ENCODE data around the gene MEG3. TPM values are rescaled to one million over a fixed set of nuclear protein-coding genes. Genes with fewer than 3 reads are reported as not detected.

MEG3 gene
- total and polyA plus RNA-seq, 2 experiments from 2014 or later: not detected

DNA sequence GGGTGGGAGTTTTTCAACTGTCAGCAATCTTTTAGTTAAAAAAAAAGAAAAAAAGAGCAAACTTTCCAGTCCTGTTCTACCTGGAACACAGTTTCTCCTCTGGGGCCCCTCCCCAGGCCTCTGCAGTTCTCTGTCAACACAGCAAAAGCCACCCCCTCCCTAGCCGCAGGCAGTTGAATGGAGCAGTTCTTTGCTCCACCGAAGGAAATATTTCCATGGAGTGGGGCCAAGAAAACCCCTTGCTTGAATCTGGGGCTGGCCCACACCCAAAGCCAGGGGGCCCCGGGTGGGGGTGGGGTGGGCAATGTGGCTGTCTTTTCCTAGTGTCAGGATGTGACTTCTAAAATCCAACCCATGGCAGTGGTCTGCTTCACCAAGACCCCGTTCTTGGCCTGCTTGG lies 5.0 kb upstream of the MEG3 start (continued):
- no peak for TF ChIP-seq STAT1 (IDR thresholded peaks at IDR 0.05; ENCODE audit: unreplicated experiment)
- TF ChIP-seq, protein P1, sequence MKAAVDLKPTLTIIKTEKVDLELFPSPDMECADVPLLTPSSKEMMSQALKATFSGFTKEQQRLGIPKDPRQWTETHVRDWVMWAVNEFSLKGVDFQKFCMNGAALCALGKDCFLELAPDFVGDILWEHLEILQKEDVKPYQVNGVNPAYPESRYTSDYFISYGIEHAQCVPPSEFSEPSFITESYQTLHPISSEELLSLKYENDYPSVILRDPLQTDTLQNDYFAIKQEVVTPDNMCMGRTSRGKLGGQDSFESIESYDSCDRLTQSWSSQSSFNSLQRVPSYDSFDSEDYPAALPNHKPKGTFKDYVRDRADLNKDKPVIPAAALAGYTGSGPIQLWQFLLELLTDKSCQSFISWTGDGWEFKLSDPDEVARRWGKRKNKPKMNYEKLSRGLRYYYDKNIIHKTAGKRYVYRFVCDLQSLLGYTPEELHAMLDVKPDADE (IDR thresholded peaks at IDR 0.05): no peak
- no peak for TF ChIP-seq EZH2 (IDR thresholded peaks at IDR 0.05; ENCODE audit: low read depth, unreplicated experiment)

DNA sequence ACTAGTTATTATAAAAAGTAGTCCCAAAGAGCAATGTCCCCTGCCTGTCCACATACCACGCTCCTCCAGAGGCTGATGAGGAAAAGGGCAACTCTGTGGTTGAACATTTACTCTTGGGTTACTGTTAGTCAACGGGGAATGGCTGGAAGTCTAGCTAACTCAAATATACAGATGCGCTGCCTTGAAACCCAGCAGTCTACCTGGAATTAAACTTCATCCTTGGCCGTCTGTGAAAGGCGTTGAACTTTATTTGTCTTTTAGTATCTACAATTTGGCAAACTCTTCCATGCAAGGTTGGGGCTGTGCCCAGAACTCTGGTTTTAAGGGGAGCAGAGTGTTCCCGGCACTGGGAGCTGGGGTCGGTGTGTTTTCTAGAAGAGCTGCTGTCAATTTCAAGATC lies 3.9 kb upstream of the MEG3 start:
- H3K4me3 Mint-ChIP-seq: no peak overlapping the region
- Histone ChIP-seq H4K20me1 (replicated peaks; ENCODE audit: insufficient read depth) (no peaks in the 10 kb centered on the region), H3K27me3 (ENCODE audit: insufficient read depth) (no peaks in the 10 kb centered on the region), H3K4me3 (no peak overlapping the region), H3K27ac (ENCODE audit: low read depth) (no peak overlapping the region), H3K9me2 (ENCODE audit: insufficient read depth) (no peaks in the 10 kb centered on the region), H3K4me1 (ENCODE audit: insufficient read depth) (no peaks in the 10 kb centered on the region), H2AFZ (no peak overlapping the region), H3K36me3 (ENCODE audit: insufficient read depth) (no peaks in the 10 kb centered on the region), H3K4me2 (no peak overlapping the region), H3F3A (replicated peaks; ENCODE audit: low read depth) (no peaks in the 10 kb centered on the region), H3K79me2 (replicated peaks; ENCODE audit: insufficient read depth) (no peaks in the 10 kb centered on the region)
- no peak for DNase-seq (ENCODE audit: low spot score)
- peaks cover 12% of the 10 kb centered on the region for H3K36me3 Mint-ChIP-seq (ENCODE audit: low read depth)
- peaks cover 17% of the 10 kb centered on the region for H3K9me3 Mint-ChIP-seq
- no peak for ATAC-seq
- H3K27me3 Mint-ChIP-seq (ENCODE audit: insufficient read depth, low read depth, poor library complexity): peaks cover 8% of the 10 kb centered on the region
- peaks cover 6% of the 10 kb centered on the region; the same call in 2 of the 3 replicates for H3K4me1 Mint-ChIP-seq
- H3K27ac Mint-ChIP-seq: no peak overlapping the region
- TF ChIP-seq EZH2 (IDR thresholded peaks at IDR 0.05; ENCODE audit: low read depth, unreplicated experiment) (no peak), CREB1 (CRISPR knock-in tag; IDR thresholded peaks at IDR 0.05; ENCODE audit: low read depth) (no peak), JUNB (IDR thresholded peaks at IDR 0.05; ENCODE audit: unreplicated experiment) (no peak), ZNF331 (CRISPR knock-in tag; IDR thresholded peaks at IDR 0.05; ENCODE audit: low read depth) (no peak), ZNF114 (CRISPR knock-in tag; IDR thresholded peaks at IDR 0.05) (no peak), POLR2AphosphoS5 (IDR thresholded peaks at IDR 0.05; ENCODE audit: low read depth) (no peak), EZH2phosphoT487 (IDR thresholded peaks at IDR 0.05; ENCODE audit: unreplicated experiment) (no peak), NANOG (IDR thresholded peaks at IDR 0.05; ENCODE audit: borderline replicate concordance) (no peak)
- TF ChIP-seq, protein P2, sequence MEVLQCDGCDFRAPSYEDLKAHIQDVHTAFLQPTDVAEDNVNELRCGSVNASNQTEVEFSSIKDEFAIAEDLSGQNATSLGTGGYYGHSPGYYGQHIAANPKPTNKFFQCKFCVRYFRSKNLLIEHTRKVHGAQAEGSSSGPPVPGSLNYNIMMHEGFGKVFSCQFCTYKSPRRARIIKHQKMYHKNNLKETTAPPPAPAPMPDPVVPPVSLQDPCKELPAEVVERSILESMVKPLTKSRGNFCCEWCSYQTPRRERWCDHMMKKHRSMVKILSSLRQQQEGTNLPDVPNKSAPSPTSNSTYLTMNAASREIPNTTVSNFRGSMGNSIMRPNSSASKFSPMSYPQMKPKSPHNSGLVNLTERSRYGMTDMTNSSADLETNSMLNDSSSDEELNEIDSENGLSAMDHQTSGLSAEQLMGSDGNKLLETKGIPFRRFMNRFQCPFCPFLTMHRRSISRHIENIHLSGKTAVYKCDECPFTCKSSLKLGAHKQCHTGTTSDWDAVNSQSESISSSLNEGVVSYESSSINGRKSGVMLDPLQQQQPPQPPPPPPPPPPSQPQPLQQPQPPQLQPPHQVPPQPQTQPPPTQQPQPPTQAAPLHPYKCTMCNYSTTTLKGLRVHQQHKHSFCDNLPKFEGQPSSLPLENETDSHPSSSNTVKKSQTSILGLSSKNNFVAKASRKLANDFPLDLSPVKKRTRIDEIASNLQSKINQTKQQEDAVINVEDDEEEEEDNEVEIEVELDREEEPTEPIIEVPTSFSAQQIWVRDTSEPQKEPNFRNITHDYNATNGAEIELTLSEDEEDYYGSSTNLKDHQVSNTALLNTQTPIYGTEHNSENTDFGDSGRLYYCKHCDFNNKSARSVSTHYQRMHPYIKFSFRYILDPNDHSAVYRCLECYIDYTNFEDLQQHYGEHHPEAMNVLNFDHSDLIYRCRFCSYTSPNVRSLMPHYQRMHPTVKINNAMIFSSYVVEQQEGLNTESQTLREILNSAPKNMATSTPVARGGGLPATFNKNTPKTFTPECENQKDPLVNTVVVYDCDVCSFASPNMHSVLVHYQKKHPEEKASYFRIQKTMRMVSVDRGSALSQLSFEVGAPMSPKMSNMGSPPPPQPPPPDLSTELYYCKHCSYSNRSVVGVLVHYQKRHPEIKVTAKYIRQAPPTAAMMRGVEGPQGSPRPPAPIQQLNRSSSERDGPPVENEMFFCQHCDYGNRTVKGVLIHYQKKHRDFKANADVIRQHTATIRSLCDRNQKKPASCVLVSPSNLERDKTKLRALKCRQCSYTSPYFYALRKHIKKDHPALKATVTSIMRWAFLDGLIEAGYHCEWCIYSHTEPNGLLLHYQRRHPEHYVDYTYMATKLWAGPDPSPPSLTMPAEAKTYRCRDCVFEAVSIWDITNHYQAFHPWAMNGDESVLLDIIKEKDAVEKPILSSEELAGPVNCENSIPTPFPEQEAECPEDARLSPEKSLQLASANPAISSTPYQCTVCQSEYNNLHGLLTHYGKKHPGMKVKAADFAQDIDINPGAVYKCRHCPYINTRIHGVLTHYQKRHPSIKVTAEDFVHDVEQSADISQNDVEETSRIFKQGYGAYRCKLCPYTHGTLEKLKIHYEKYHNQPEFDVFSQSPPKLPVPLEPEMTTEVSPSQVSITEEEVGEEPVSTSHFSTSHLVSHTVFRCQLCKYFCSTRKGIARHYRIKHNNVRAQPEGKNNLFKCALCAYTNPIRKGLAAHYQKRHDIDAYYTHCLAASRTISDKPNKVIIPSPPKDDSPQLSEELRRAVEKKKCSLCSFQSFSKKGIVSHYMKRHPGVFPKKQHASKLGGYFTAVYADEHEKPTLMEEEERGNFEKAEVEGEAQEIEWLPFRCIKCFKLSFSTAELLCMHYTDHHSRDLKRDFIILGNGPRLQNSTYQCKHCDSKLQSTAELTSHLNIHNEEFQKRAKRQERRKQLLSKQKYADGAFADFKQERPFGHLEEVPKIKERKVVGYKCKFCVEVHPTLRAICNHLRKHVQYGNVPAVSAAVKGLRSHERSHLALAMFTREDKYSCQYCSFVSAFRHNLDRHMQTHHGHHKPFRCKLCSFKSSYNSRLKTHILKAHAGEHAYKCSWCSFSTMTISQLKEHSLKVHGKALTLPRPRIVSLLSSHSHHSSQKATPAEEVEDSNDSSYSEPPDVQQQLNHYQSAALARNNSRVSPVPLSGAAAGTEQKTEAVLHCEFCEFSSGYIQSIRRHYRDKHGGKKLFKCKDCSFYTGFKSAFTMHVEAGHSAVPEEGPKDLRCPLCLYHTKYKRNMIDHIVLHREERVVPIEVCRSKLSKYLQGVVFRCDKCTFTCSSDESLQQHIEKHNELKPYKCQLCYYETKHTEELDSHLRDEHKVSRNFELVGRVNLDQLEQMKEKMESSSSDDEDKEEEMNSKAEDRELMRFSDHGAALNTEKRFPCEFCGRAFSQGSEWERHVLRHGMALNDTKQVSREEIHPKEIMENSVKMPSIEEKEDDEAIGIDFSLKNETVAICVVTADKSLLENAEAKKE (CRISPR knock-in tag; IDR thresholded peaks at IDR 0.05): no peak
- TF ChIP-seq, protein P1 (IDR thresholded peaks at IDR 0.05): no peak
- TF ChIP-seq, protein P3, sequence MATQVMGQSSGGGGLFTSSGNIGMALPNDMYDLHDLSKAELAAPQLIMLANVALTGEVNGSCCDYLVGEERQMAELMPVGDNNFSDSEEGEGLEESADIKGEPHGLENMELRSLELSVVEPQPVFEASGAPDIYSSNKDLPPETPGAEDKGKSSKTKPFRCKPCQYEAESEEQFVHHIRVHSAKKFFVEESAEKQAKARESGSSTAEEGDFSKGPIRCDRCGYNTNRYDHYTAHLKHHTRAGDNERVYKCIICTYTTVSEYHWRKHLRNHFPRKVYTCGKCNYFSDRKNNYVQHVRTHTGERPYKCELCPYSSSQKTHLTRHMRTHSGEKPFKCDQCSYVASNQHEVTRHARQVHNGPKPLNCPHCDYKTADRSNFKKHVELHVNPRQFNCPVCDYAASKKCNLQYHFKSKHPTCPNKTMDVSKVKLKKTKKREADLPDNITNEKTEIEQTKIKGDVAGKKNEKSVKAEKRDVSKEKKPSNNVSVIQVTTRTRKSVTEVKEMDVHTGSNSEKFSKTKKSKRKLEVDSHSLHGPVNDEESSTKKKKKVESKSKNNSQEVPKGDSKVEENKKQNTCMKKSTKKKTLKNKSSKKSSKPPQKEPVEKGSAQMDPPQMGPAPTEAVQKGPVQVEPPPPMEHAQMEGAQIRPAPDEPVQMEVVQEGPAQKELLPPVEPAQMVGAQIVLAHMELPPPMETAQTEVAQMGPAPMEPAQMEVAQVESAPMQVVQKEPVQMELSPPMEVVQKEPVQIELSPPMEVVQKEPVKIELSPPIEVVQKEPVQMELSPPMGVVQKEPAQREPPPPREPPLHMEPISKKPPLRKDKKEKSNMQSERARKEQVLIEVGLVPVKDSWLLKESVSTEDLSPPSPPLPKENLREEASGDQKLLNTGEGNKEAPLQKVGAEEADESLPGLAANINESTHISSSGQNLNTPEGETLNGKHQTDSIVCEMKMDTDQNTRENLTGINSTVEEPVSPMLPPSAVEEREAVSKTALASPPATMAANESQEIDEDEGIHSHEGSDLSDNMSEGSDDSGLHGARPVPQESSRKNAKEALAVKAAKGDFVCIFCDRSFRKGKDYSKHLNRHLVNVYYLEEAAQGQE (IDR thresholded peaks at IDR 0.05; ENCODE audit: unreplicated experiment): no peak

All from GM23338 (cell line).